GM19099 (cell line): ENCODE results near the gene CDK6.

Experiments used
- POLR2A ChIP-seq: IDR thresholded peaks from 3 replicates; pipeline ENCODE4 v1.6.1; 2011; ENCODE audit warnings: low read depth; ENCODE audit not compliant: insufficient read length; ENCODE audit errors: extremely low read depth

CDK6 gene

GRCh38 chr7:92644406-92645113 is 191.8 kb downstream of the CDK6 start:
- no peak for TF ChIP-seq POLR2A

GRCh38 chr7:92643821-92644220 is 192.6 kb downstream of the CDK6 start:
- no peak for TF ChIP-seq POLR2A

GRCh38 chr7:92641921-92642511 is 194.4 kb downstream of the CDK6 start:
- peak; percentile 33 for TF ChIP-seq POLR2A

- TF ChIP-seq POLR2A, result no peak
Measured at GRCh38 chr7:92639966-92640365, 196.4 kb downstream of the CDK6 start.

GRCh38 chr7:92639213-92639896 is 197.0 kb downstream of the CDK6 start:
- no peak for TF ChIP-seq POLR2A

GRCh38 chr7:92636018-92636560 is 200.3 kb downstream of the CDK6 start:
- TF ChIP-seq POLR2A, result no peak

GRCh38 chr7:92635538-92635937 is 200.8 kb downstream of the CDK6 start:
- TF ChIP-seq POLR2A, result no peak

- TF ChIP-seq POLR2A, result no peak
Measured at GRCh38 chr7:92634924-92635519, 201.4 kb downstream of the CDK6 start.

- no peak for TF ChIP-seq POLR2A
Measured at GRCh38 chr7:92634205-92634604, 202.2 kb downstream of the CDK6 start.

GRCh38 chr7:92633211-92633906 is 203.0 kb downstream of the CDK6 start:
- TF ChIP-seq POLR2A, result no peak

- TF ChIP-seq POLR2A, result no peak
Measured at GRCh38 chr7:92632791-92633190, 203.6 kb downstream of the CDK6 start.

GRCh38 chr7:92631850-92632487 is 204.4 kb downstream of the CDK6 start:
- TF ChIP-seq POLR2A, result no peak

GRCh38 chr7:92631067-92631849 is 205.1 kb downstream of the CDK6 start:
- peak; percentile 7 for TF ChIP-seq POLR2A

GRCh38 chr7:92629779-92630178 is 206.6 kb downstream of the CDK6 start:
- no peak for TF ChIP-seq POLR2A
